Adipose tissue (tissue), 3 donors: ENCODE results near the gene INPP4B. TPM values are rescaled to one million over a fixed set of nuclear protein-coding genes. Genes with fewer than 3 reads are reported as not detected.

Experiments used
- H3K27ac ChIP-seq: one replicate; pipeline ENCODE4 v1.5.1; 2013; ENCODE audit warnings: low read depth, low read length
- WGBS, 3 donors: extraction: QIAGEN DNeasy Blood & Tissue Kit; methylation state at CpG; one replicate each; pipeline ENCODE4 v1.1.7; 2013; 5-methylcytosine and 5-hydroxymethylcytosine counted together
- polyA plus RNA-seq, 3 donors: library from polyadenylated mRNA; stranded (reverse); fragments of 200-250 nt; gene quantifications; one replicate each; pipeline ENCODE4 v1.2.3, GENCODE V29; 2013
- donor health status: healthy with polysubstance abuse.
- donor health status: Bipolar disorder and iron deficiency.
- donor health status: healthy.

INPP4B gene
- polyA plus RNA-seq, 3 donors, result 1.5 to 2.9 (median 2.4) TPM

GRCh38 chr4:142322996-142323395 lies 523.1 kb downstream of the INPP4B start:
- H3K27ac ChIP-seq, result no peak overlapping the region
- 84 to 94% (median 88%) methylated on average over 2 of the region's 2 CpGs for WGBS, 3 donors

- 55 to 65% (median 59%) methylated on average over 1 of the region's 1 CpG for WGBS, 3 donors
- H3K27ac ChIP-seq, result no peak overlapping the region
Measured at GRCh38 chr4:142318280-142318679, 527.8 kb downstream of the INPP4B start.

GRCh38 chr4:142316913-142317312 lies 529.2 kb downstream of the INPP4B start:
- 97 to 100% (median 98%) methylated on average over 2 of the region's 2 CpGs for WGBS, 3 donors

GRCh38 chr4:142316025-142316424 lies 530.1 kb downstream of the INPP4B start:
- H3K27ac ChIP-seq, result no peak overlapping the region
- 49 to 72% (median 62%) methylated on average over 2 of the region's 2 CpGs for WGBS, 3 donors

More at GRCh38 chr4:142316913-142317312, 529.2 kb downstream of the INPP4B start:
- no peak overlapping the region for H3K27ac ChIP-seq

GRCh38 chr4:142314686-142315085 lies 531.4 kb downstream of the INPP4B start:
- WGBS, 3 donors, result 37 to 79% (median 69%) methylated on average over 7 of the region's 7 CpGs
- no peak overlapping the region for H3K27ac ChIP-seq

- 25 to 46% (median 38%) methylated on average over 1 of the region's 1 CpG for WGBS, 3 donors
- H3K27ac ChIP-seq, result no peak overlapping the region
Measured at GRCh38 chr4:142314247-142314646, 531.9 kb downstream of the INPP4B start.

- 79 to 81% (median 80%) methylated on average over 3 of the region's 3 CpGs for WGBS, 3 donors
- no peak overlapping the region for H3K27ac ChIP-seq
Measured at GRCh38 chr4:142312391-142312790, 533.7 kb downstream of the INPP4B start.

GRCh38 chr4:142311916-142312315 lies 534.2 kb downstream of the INPP4B start:
- 47 to 95% (median 48%) methylated on average over 6 of the region's 6 CpGs for WGBS, 3 donors

GRCh38 chr4:142309772-142310171 lies 536.3 kb downstream of the INPP4B start:
- 88 to 100% (median 92%) methylated on average over 1 of the region's 1 CpG for WGBS, 3 donors
- H3K27ac ChIP-seq, result no peak overlapping the region

More at GRCh38 chr4:142311916-142312315, 534.2 kb downstream of the INPP4B start:
- H3K27ac ChIP-seq, result no peak overlapping the region

- WGBS, 3 donors, result 69 to 82% (median 72%) methylated on average over 2 of the region's 2 CpGs
- no peak overlapping the region for H3K27ac ChIP-seq
Measured at GRCh38 chr4:142307857-142308256, 538.2 kb downstream of the INPP4B start.

GRCh38 chr4:142297313-142297712 lies 548.8 kb downstream of the INPP4B start:
- 86 to 89% (median 88%) methylated on average over 4 of the region's 4 CpGs for WGBS, 3 donors
- H3K27ac ChIP-seq, result no peak overlapping the region

GRCh38 chr4:142293536-142293935 lies 552.6 kb downstream of the INPP4B start:
- WGBS, 3 donors, result 92 to 93% (median 93%) methylated on average over 4 of the region's 4 CpGs
- no peak overlapping the region for H3K27ac ChIP-seq

GRCh38 chr4:142292231-142292630 lies 553.9 kb downstream of the INPP4B start:
- WGBS, 3 donors, result 33 to 48% (median 34%) methylated on average over 2 of the region's 2 CpGs

GRCh38 chr4:142291299-142292050 lies 554.6 kb downstream of the INPP4B start:
- H3K27ac ChIP-seq, result no peak overlapping the region
- 71 to 74% (median 71%) methylated on average over 5 of the region's 5 CpGs for WGBS, 3 donors

More at GRCh38 chr4:142292231-142292630, 553.9 kb downstream of the INPP4B start:
- no peak overlapping the region for H3K27ac ChIP-seq

GRCh38 chr4:142287371-142287770 lies 558.7 kb downstream of the INPP4B start:
- no peak overlapping the region for H3K27ac ChIP-seq
- WGBS, 3 donors, result 82 to 93% (median 89%) methylated on average over 8 of the region's 8 CpGs

GRCh38 chr4:142285222-142285583 lies 560.9 kb downstream of the INPP4B start:
- no peak overlapping the region for H3K27ac ChIP-seq

- WGBS, 3 donors, result 78 to 85% (median 83%) methylated on average over 9 of the region's 9 CpGs
- H3K27ac ChIP-seq, result no peak overlapping the region
Measured at GRCh38 chr4:142284402-142285221, 561.5 kb downstream of the INPP4B start.

GRCh38 chr4:142282870-142283431 lies 563.1 kb downstream of the INPP4B start:
- 10 to 23% (median 17%) methylated on average over 2 of the region's 2 CpGs for WGBS, 3 donors

GRCh38 chr4:142281999-142282398 lies 564.1 kb downstream of the INPP4B start:
- 79 to 98% (median 97%) methylated on average over 1 of the region's 1 CpG for WGBS, 3 donors
- H3K27ac ChIP-seq, result no peak overlapping the region

More at GRCh38 chr4:142282870-142283431, 563.1 kb downstream of the INPP4B start:
- H3K27ac ChIP-seq, result no peak overlapping the region
